Cardiac fibroblast (primary cell): ENCODE results near the gene LRRC4C.

Experiments used
- DNase-seq, 2 donors: peaks; one replicate each; pipeline versions ENCODE4 v3.0.0 to v3.0.0-alpha.2; 2010; ENCODE audit warnings: low read depth in 2 of 2
- H3K4me3 ChIP-seq, 2 donors: replicated peaks in 1 of 2; 1 replicate in 1 of 2; 2 replicates in 1 of 2; pipeline ENCODE4 v1.5.1; 2011; ENCODE audit warnings: low read depth in 2 of 2, low read length in 2 of 2, mild to moderate bottlenecking in 2 of 2, moderate library complexity in 1 of 2
- TF ChIP-seq, protein P1 (sequence below): IDR thresholded peaks from one replicate; pipeline ENCODE4 v1.5.1; 2011; ENCODE audit warnings: low read depth, mild to moderate bottlenecking, low read length, inconsistent platforms

The LRRC4C gene

DNA sequence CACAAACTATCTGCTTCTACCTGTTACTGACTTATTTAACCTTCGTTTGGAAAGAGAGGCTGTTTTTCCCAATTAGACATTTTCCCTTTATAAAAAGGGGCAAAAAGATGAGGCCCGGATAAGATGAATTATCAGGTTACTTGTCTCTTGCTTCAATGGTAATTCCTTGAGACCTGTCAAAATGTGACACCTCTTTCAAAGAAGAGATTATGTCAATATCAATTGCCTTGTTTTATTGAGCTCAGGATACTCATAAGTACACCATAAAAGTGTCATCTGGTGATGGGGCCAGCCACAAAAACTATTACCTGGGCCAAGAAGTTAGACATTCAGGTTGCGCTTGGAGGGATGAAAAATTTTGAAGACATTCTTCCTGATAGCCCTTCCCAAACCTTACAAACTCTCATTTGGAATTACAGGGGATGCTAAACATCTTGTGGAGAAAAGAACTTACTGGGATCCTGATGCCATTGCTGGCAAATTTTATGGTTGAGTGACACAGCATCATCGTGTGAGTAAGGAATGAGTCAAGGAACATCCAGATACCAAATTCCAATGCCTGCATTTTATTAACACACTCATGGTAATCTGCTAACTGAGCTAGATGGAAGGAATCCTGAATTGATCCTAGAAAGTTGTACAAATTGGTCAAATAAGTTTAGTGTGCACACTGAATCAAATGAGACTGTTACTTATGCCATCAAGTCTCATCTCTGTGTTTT, 1071.2 kb downstream of the LRRC4C start:
- no peak for DNase-seq
- no peak overlapping the region for H3K4me3 ChIP-seq
- TF ChIP-seq, protein P1, sequence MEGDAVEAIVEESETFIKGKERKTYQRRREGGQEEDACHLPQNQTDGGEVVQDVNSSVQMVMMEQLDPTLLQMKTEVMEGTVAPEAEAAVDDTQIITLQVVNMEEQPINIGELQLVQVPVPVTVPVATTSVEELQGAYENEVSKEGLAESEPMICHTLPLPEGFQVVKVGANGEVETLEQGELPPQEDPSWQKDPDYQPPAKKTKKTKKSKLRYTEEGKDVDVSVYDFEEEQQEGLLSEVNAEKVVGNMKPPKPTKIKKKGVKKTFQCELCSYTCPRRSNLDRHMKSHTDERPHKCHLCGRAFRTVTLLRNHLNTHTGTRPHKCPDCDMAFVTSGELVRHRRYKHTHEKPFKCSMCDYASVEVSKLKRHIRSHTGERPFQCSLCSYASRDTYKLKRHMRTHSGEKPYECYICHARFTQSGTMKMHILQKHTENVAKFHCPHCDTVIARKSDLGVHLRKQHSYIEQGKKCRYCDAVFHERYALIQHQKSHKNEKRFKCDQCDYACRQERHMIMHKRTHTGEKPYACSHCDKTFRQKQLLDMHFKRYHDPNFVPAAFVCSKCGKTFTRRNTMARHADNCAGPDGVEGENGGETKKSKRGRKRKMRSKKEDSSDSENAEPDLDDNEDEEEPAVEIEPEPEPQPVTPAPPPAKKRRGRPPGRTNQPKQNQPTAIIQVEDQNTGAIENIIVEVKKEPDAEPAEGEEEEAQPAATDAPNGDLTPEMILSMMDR, result no peak

DNA sequence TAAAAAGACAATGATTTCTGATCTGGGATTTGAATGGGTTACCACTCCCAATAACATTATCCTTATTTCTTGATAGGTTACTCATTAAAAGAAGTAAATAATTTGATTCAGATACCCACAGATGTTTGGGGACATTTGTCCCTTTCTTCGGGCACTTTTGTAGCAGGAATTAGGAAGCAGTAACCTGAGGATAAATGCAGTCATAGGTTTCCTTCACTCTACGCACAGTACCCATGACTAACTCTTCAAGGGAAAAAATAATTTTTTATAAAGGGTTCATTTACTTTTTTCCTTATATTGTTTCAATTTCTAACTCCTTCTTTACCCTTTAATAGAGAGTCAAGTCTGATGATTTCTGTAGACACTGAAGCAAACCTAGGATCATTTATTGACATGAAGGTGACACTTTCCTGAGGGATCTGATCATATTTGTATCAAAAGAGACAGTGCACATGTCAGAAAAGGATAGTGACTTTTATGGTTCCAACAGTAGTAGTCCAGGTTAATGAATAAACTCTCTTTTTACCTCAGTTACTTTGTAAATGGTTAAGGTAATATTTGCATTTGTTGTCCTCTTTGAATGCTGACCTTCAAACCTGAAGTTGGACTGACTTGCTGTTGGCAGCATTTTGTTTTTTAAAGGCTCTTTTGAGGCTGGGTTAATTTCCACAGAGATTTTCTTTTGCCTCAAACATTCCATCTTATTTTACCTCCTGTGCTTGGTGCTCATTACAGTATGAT, 1072.0 kb downstream of the LRRC4C start:
- DNase-seq, result no peak
- no peak overlapping the region for H3K4me3 ChIP-seq
- TF ChIP-seq, protein P1, result no peak

DNA sequence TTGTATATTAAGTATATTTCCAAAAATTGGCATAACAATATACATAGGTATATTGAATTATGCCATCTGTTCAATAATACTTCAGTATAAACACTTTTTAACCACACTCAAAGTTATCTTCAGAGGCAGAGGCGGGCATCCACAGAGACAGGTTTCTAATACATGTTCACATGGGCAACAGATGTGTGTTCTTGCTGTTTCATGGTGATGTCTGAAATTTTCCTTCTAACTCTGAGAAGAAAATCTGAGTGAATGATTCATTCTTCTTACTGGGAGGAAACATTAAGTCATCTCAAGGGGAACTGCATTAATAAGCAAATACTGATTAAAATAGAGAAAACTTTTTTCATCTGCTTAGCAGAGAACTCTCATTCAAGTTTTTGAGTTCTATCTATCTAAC, 1074.5 kb downstream of the LRRC4C start:
- DNase-seq, result peak in 1 of 2 donors; percentile 0
- no peak overlapping the region for H3K4me3 ChIP-seq
- TF ChIP-seq, protein P1, result no peak

DNA sequence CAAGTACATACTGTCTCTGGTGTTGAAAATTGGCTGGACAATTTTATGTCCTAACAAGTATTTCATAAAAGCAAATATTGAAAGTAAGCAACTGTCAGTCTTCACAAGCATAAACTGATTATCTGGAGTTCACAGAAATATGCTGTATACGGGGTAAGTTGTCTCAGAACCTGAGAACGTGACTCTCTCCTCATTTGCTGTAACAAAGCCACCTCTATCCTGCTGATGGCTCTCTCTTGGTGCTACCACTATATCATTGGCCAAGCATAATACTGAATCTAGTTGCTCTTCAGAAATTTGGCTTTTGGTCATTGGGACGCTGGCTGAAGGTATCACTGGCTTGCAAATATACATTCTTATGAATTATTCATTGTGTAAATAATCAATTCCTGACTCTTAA, 1078.0 kb downstream of the LRRC4C start:
- TF ChIP-seq, protein P1, result no peak
- DNase-seq, result no peak
- H3K4me3 ChIP-seq, result no peak overlapping the region

DNA sequence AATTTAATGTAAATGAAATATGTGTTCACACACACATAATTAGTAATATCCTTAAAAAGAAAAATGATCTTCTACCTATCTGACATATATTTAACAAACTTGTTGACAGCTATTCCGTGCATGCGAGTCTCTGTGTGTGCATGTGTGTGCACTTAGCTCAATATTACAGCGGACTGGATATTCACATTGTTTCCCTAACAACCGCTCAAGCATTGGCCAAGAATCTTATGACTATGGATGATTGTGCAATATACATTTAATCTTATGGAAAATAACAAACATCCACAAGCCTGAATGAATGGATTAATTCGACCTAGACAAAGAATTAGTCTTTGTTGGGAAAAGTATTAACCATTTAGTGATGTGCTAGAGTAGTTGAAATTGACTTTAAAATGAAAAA, 1078.6 kb downstream of the LRRC4C start:
- no peak overlapping the region for H3K4me3 ChIP-seq
- no peak for DNase-seq
- TF ChIP-seq, protein P1, result no peak

DNA sequence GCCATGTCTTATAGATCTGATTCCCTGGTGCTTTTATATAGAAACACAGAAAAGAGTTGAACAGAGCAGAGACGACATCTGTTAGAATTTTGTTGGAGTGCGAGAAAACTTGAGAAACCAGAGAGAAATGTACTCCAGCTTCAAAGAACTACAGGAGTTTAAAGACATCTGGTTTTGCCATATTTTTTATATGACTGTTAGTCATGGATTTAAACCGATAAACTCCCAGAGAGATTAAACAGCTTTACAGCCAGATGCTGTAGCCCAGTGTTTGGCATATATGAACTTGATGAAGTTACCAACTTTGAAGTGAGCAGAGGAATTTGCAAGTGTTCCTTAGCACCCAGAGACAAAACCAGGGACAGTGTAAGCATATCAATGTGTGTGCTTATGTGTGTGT, 1083.1 kb downstream of the LRRC4C start:
- no peak for DNase-seq
- H3K4me3 ChIP-seq, result no peak overlapping the region
- TF ChIP-seq, protein P1, result no peak
